DMS114 treated with DMSO at 0.1 percent for 48 hours (cell line): ENCODE results near the gene ABI1.
A peak's percentile ranks its signal among the peaks of the same experiment; 100 is the strongest.

Experiments used
- DNase-seq: peaks from one replicate; lab custom pipeline; 2025; ENCODE audit not compliant: unreplicated experiment; lab: John Stamatoyannopoulos, UW

ABI1 gene

GRCh38 chr10:26721561-26721960 lies 139.2 kb downstream of the ABI1 start:
- no peak for DNase-seq

DNA sequence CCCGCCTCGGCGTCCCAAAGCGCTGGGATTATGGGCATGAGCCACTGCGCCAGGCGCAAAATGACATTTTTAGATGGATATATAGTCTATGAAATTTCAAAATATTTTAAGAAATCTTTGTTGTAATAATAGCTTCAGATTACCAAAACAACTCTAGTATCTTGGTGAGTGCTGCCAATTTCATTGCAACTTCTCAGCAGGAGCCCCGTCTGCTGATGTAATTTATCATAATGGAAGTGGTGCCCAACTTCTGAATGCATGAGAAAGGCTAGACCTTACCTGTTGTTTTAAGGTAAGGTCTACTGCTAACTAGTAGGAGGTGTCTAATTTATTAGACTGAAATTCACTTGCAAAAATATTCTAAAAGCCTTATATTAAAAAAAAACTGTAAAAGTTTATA lies 143.3 kb downstream of the ABI1 start:
- no peak for DNase-seq

DNA sequence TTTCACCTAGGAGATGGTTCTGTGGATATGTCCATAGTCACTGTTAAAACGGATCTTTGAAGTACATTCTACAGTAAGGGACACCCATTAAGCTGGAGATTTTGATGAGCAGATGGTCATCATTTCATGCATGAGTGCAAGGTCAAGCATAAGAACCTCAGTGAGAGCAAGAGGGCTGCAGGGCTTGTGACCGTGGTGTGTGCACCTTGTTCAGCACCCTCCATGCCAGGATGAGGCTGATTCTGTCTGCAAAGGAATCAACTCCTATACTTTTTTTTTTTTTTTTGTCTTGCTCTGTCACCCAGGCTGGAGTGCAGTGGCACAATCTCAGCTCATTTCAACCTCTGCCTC lies 145.6 kb downstream of the ABI1 start:
- no peak for DNase-seq

- no peak for DNase-seq
Measured at GRCh38 chr10:26714415-26715136, 146.2 kb downstream of the ABI1 start.

DNA sequence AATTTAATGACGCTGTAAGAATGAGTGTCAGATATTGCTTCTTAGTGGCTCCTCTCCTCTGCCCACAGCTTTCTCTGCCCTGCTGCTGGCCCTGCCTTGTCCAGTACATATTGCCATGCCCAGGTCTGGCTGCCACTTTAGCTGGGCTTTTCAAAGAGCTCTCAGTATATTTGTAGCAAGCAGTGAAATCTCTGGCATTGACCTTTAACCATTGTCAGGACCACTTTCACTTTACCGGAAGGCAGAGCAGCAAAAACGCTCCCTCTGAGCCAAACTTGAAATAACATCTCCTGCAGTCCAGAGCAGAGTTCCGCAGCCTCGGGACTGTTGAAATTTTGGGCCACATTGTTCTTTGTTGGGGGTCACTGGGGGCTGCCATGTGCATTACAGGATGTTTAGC lies 149.4 kb downstream of the ABI1 start:
- no peak for DNase-seq

- no peak for DNase-seq
Measured at GRCh38 chr10:26706936-26707335, 153.8 kb downstream of the ABI1 start.

DNA sequence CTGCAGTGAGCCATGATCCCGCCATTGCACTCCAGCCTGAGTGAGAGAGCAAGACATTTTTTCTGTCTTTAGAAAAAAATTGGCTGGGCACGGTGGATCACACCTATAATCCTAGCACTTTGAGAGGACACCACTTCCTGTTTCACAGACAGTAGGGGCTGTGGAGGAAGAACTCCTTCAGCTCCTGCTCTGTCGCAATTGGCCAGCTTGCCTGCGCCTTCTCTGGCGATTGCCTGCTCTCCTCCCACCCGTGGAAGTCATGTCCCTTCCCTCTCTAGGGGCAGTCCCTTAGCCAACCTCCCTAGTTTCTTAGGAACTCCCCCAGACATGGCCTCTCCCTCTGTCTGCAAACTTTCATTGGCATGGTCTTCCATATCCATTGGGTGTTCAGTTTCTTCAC lies 154.6 kb downstream of the ABI1 start:
- no peak for DNase-seq

GRCh38 chr10:26703974-26704373 lies 156.8 kb downstream of the ABI1 start:
- no peak for DNase-seq

DNA sequence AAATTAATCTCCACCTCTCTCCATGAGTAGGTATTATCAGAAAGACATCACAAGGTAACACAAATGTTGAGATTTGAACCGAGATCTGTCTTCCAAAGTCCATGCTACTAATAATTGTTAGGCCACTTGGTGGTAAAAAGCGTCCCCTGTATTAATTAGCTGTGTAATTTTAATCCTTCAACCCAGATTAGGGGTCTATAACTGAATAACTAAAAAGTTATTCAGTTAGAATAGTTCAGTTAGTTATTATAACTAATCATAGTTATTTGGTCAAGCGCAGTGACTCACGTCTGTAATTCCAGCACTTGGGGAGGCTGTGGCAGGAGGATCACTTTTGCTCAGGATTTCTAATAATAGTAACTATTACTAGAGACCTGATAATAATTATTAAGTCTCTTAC lies 157.7 kb downstream of the ABI1 start:
- DNase-seq, result no peak

- no peak for DNase-seq
Measured at GRCh38 chr10:26700884-26701630, 159.7 kb downstream of the ABI1 start.

DNA sequence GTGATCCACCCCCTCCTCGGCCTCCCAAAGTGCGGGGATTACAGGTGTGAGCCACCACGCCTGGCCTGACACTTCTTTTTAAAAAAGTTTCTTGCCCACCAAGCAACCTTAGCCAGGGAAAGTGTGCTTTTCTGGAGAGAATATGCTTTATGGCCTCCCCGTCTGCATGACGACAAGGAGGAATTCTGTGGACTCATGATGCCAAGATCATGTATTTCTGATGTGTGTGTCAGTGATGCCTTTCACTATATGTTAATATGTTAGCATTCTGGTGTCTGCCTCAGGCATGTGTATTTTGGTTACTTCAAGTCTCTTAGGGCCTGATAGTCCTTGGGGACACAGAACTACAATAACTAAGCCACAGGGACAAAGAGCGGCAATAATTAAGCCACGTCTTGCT lies 161.1 kb downstream of the ABI1 start:
- DNase-seq, result no peak

DNA sequence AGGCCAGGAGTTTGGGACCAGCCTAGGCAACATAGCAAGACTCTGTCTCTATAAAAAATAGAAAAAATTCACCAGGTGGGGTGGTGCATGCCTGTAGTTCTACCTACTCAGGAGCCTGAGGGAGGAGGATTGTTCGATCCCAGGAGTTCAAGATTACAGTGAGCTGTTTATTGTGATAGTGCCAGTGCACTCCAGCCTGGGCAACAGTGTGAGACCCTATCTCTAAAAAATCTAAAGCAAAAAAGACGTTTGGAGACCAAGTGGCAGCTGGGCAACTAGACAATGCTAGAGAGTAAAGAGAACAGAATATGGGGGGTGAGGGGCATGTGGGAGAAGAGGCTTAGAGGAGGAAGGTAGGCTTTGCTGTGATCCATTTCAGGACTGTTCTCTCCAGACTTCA lies 161.8 kb downstream of the ABI1 start:
- DNase-seq, result no peak

DNA sequence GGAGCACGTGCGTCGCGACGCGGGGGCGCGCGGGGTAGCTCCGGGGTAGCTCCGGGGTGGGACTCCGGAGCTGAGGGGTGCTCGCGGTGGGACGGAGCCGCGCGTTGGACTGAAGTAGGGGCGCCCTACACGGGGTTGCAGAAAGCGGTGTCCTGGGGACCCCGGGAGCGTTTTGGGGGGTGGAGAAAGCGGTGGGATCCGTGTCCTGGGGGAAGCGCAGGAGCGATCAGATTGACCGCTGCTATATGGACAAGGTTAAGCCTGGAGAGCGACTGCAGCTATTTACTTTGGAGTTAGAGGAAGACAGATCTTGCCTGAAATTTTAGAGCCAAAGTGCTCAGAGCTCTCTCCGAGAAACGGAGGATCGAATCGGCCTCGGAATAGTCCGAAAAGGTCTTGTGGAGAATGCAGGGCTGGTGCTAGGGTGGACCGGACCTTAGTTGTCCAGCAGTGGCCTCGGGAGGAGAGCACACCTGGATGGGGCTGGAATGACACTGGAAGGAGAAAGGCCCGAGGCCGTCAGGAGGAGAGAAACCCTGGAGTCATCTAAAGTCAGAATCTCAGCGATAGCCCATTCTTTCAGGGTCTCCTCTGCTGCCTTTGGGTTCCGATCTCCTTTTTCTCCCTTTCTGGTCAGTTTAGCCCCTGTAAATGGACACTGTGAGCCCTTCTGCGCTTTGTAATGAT lies 162.7 kb downstream of the ABI1 start:
- no peak for DNase-seq

GRCh38 chr10:26697163-26697921 lies 163.4 kb downstream of the ABI1 start, which contains the start of gene PDSS1:
TSS of gene PDSS1 (plus strand) at chr10:26697701. CDS start at chr10:26697712, 11 bp downstream.
- DNase-seq, result peak; percentile 75

DNA sequence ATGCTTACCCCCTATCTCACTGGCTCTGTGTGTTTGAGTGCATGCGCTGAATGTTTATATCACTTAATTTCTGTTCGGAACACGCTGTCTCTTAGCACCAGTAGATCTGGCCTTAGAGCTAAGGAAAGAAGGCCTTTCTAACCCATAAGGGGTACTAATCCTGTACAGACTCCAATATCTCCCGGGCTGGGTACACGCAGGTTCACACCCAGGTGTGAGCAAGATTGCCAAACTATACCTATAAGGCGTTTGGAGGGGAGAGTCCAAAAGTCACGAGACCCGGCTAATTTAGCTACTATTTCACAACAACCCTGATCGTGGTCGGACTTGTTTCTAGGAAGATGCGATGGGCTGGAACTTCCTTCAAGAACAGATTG lies 164.0 kb downstream of the ABI1 start:
- DNase-seq, result no peak
